Smooth muscle cell (in vitro differentiated cells): ENCODE data around the gene XAGE1B. TPM values are rescaled to one million over a fixed set of nuclear protein-coding genes. Genes with fewer than 3 reads are reported as not detected.
"Not testable (repeated sequence)": the region's sequence is repeated elsewhere in the genome, so short reads cannot be mapped to it uniquely, and the experiment has no call there.

Experiments used
- DNase-seq: peaks from one replicate; lab custom pipeline; 2025; ENCODE audit not compliant: unreplicated experiment; lab: John Stamatoyannopoulos, UW
- H2AFZ ChIP-seq: fragments of 200-600 bp; sonication (generic); 2 replicates; pipeline ENCODE4 v1.6.0; 2016; ENCODE audit warnings: antibody characterized with exemption, low read depth, mild to moderate bottlenecking
- H3F3A ChIP-seq: fragments of 200-600 bp; sonication (generic); 2 replicates; pipeline ENCODE4 v1.6.0; 2017; ENCODE audit warnings: antibody characterized with exemption, low read depth
- H3K27ac ChIP-seq: fragments of 200-600 bp; sonication (generic); 2 replicates; pipeline ENCODE4 v1.5.1; 2016; ENCODE audit warnings: low read depth, mild to moderate bottlenecking
- H3K27me3 ChIP-seq: fragments of 200-600 bp; sonication (generic); 2 replicates; pipeline ENCODE4 v1.6.1; 2016; ENCODE audit warnings: low read depth, mild to moderate bottlenecking
- H3K36me3 ChIP-seq: fragments of 200-600 bp; sonication (generic); 2 replicates; pipeline ENCODE4 v1.5.1; 2016; ENCODE audit warnings: low read depth
- H3K4me1 ChIP-seq: fragments of 200-600 bp; sonication (generic); 2 replicates; pipeline ENCODE4 v1.5.1; 2016; ENCODE audit warnings: low read depth
- H3K4me2 ChIP-seq: fragments of 200-600 bp; sonication (generic); 2 replicates; pipeline ENCODE4 v1.6.0; 2016; ENCODE audit warnings: mild to moderate bottlenecking
- H3K4me3 ChIP-seq: fragments of 200-600 bp; sonication (generic); 2 replicates; pipeline ENCODE4 v1.5.1; 2016; ENCODE audit warnings: mild to moderate bottlenecking
- H3K79me2 ChIP-seq: fragments of 200-600 bp; sonication (generic); 2 replicates; pipeline ENCODE4 v1.6.0; 2016; ENCODE audit warnings: low read depth, mild to moderate bottlenecking
- H3K9ac ChIP-seq: fragments of 200-600 bp; sonication (generic); 2 replicates; pipeline ENCODE4 v1.6.0; 2016; ENCODE audit warnings: low read depth
- H3K9me3 ChIP-seq: fragments of 200-600 bp; sonication (generic); replicated peaks from 2 replicates; pipeline ENCODE4 v1.5.1; 2016; ENCODE audit warnings: low read depth
- H4K20me1 ChIP-seq: fragments of 200-600 bp; sonication (generic); 2 replicates; pipeline ENCODE4 v1.6.0; 2016; ENCODE audit warnings: low read depth
- WGBS: methylation state at CpG from one replicate; pipeline ENCODE4 v1.1.7; 2016; ENCODE audit warnings: low lambda C conversion rate; 5-methylcytosine and 5-hydroxymethylcytosine counted together
- polyA plus RNA-seq: library from polyadenylated mRNA; unstranded; fragments of >200 nt; fragmentation: Nextera tagmentation; extraction: Ambion mirVana; gene quantifications from 2 replicates; pipeline ENCODE4 v1.2.1, GENCODE V29; 2016
- total RNA-seq: library from RNA; depleted of rRNA; stranded (reverse); fragments of >200 nt; gene quantifications from 2 replicates; pipeline ENCODE4 v1.2.3, GENCODE V29; 2014
- TF ChIP-seq, protein P1 (sequence below): fragments of 200-600 bp; sonication (generic); IDR thresholded peaks from 2 replicates; pipeline ENCODE4 v1.5.1; 2017; ENCODE audit warnings: borderline replicate concordance, mild to moderate bottlenecking, antibody characterized with exemption; ENCODE audit not compliant: insufficient read depth, poor library complexity, severe bottlenecking

XAGE1B gene, protein sequence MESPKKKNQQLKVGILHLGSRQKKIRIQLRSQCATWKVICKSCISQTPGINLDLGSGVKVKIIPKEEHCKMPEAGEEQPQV
- total RNA-seq (not detected in 2 replicates), polyA plus RNA-seq (not detected in 2 replicates)

DNA sequence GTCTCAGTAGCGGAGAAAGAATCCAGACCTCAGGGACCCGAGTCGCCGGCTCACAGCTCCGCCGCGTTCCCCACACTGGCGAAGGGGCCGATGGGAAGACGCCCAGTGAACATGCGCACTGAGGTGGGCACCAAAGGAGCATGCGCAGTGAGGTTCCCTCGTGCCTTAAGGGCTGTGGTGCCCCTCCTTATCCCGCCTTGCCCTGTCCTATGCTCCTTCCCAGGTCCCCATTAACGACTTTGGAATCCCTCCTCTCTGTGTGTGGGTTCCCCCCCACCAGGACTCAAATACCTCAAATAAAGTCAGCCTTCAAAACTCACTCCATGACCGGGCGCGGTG, at the start of gene XAGE1B:
Gene XAGE1B (minus strand): TSS at position 77 of the 339 bp plus-strand sequence. CDS start 1,536 bp downstream, outside the sequence.
- DNase-seq, H3K27ac ChIP-seq, H3K4me3 ChIP-seq, H3K9me3 ChIP-seq, H3K4me1 ChIP-seq, H3K4me2 ChIP-seq, H3K36me3 ChIP-seq, H3K9ac ChIP-seq, H3K27me3 ChIP-seq, H3F3A ChIP-seq, H4K20me1 ChIP-seq, H2AFZ ChIP-seq, H3K79me2 ChIP-seq: not testable (repeated sequence)
- no CpG with 5 or more reads among the region's 18 CpGs for WGBS

DNA sequence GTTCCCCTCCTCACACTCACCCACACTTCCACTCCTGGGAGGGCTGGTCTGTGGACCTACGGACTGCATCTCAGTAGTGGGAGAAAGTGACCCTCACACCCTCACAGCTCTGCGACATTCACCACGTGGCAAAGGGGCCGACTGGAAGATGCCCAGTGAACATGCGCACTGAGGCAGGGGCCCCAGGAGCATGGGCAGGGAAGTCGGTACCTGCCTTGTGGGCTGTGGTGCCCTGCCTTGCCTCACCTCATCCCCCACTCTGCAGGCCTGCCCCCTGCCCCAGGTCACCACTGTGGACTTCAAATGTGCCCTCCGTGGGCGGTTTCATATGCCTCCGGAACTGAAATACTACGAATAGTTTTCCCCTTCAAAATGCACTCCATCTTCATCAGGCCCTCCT, 46.2 kb upstream of the XAGE1B start:
- Histone ChIP-seq H3K4me2 (no peak overlapping the region), H3K4me3 (no peak overlapping the region), H3K9ac (no peak overlapping the region), H3K4me1 (no peaks in the 10 kb centered on the region), H3K9me3 (no peaks in the 10 kb centered on the region), H3K27me3 (no peaks in the 10 kb centered on the region), H3K36me3 (no peaks in the 10 kb centered on the region), H4K20me1 (no peaks in the 10 kb centered on the region), H3K79me2 (no peaks in the 10 kb centered on the region), H2AFZ (no peak overlapping the region), H3F3A (no peaks in the 10 kb centered on the region), H3K27ac (no peak overlapping the region)
- TF ChIP-seq, protein P1, sequence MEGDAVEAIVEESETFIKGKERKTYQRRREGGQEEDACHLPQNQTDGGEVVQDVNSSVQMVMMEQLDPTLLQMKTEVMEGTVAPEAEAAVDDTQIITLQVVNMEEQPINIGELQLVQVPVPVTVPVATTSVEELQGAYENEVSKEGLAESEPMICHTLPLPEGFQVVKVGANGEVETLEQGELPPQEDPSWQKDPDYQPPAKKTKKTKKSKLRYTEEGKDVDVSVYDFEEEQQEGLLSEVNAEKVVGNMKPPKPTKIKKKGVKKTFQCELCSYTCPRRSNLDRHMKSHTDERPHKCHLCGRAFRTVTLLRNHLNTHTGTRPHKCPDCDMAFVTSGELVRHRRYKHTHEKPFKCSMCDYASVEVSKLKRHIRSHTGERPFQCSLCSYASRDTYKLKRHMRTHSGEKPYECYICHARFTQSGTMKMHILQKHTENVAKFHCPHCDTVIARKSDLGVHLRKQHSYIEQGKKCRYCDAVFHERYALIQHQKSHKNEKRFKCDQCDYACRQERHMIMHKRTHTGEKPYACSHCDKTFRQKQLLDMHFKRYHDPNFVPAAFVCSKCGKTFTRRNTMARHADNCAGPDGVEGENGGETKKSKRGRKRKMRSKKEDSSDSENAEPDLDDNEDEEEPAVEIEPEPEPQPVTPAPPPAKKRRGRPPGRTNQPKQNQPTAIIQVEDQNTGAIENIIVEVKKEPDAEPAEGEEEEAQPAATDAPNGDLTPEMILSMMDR: no peak
- DNase-seq: no peak
- 88% methylated on average over 10 of the region's 10 CpGs for WGBS

DNA sequence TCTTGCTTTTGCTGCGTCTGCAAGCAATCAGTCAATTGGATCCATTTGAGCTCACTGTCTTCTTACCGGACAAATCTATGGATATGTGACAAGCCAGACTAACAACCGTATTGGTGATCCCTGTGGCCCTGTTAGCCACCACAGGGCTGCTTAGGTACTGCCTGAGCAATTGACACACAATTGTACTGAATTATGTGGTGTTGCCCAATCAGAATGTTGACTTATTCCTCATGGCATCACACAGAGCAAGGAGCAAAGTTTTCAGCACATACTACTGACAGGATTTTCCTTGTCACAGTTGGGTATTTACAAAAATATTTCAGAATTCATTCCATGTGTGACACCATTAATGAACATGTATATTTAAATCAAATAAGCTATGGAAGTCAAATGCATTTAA, 41.3 kb upstream of the XAGE1B start:
- Histone ChIP-seq H3K27me3 (no peaks in the 10 kb centered on the region), H3F3A (no peaks in the 10 kb centered on the region), H3K4me2 (no peak overlapping the region), H2AFZ (no peak overlapping the region), H3K4me3 (no peak overlapping the region), H4K20me1 (no peaks in the 10 kb centered on the region), H3K36me3 (no peaks in the 10 kb centered on the region), H3K4me1 (no peaks in the 10 kb centered on the region), H3K79me2 (no peaks in the 10 kb centered on the region), H3K9me3 (no peaks in the 10 kb centered on the region), H3K9ac (no peak overlapping the region), H3K27ac (no peak overlapping the region)
- no peak for DNase-seq
- 79% methylated on average over 3 of the region's 3 CpGs for WGBS
- TF ChIP-seq, protein P1: no peak

DNA sequence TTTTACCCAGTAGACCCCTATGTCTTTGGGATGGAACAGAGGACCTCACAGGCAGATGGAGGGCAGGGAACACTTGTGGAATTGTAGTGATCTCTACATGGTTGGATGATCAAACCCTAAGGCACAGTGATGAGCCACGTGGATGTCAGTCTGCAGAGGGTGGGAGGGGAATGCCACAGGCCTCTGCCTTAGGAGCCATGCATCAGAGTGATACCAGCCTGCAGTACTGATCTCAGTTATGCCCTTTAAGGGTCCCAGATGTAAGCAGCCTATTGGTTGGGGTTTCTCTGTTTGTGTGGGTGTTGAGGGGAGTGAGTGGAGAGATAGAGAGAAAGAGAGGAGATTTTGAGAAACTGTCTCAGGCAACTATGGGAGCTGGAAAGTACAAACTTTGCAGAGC, 39.9 kb upstream of the XAGE1B start:
- 33% methylated on average over 1 of the region's 1 CpG for WGBS
- Histone ChIP-seq H4K20me1 (no peaks in the 10 kb centered on the region), H3K27ac (no peak overlapping the region), H3K4me2 (no peak overlapping the region), H3K36me3 (no peaks in the 10 kb centered on the region), H3K79me2 (no peaks in the 10 kb centered on the region), H3K27me3 (no peaks in the 10 kb centered on the region), H2AFZ (no peak overlapping the region), H3F3A (no peaks in the 10 kb centered on the region), H3K9ac (no peak overlapping the region), H3K4me1 (no peaks in the 10 kb centered on the region), H3K4me3 (no peak overlapping the region), H3K9me3 (no peaks in the 10 kb centered on the region)
- TF ChIP-seq, protein P1: no peak
- DNase-seq: no peak
